IPS DF 6.9 (cell line): Measurements from ENCODE around the gene CCDC28A.
A peak's percentile ranks its signal among the peaks of the same experiment; 100 is the strongest.

Experiments used
- DNase-seq: peaks from one replicate; pipeline ENCODE4 v3.0.0-alpha.2; 2013; ENCODE audit warnings: low read depth, low spot score
- H3K27ac ChIP-seq: one replicate; pipeline ENCODE4 v1.5.1; 2013; ENCODE audit warnings: low read length, control low read depth
- H3K27me3 ChIP-seq: 2 replicates; pipeline ENCODE4 v1.6.1; 2013; ENCODE audit warnings: mild to moderate bottlenecking, low read length; ENCODE audit not compliant: control insufficient read depth, insufficient read depth
- H3K36me3 ChIP-seq: 2 replicates; pipeline ENCODE4 v1.6.1; 2013; ENCODE audit warnings: low read length; ENCODE audit not compliant: control insufficient read depth, insufficient read depth
- H3K4me1 ChIP-seq: 2 replicates; pipeline ENCODE4 v1.6.1; 2013; ENCODE audit warnings: low read length; ENCODE audit not compliant: control insufficient read depth, insufficient read depth
- H3K4me3 ChIP-seq: 2 replicates; pipeline ENCODE4 v1.5.1; 2013; ENCODE audit warnings: mild to moderate bottlenecking, low read length
- H3K9me3 ChIP-seq: 2 replicates; pipeline ENCODE4 v1.6.1; 2013; ENCODE audit warnings: low read length, inconsistent platforms; ENCODE audit not compliant: control insufficient read depth, insufficient read depth
- WGBS: extraction: QIAGEN DNeasy Blood & Tissue Kit; methylation state at CpG from one replicate; pipeline ENCODE4 v1.1.7; 2013; ENCODE audit warnings: mixed read lengths, missing lambda C conversion rate; ENCODE audit not compliant: insufficient read length, insufficient coverage; 5-methylcytosine and 5-hydroxymethylcytosine counted together

Gene CCDC28A

DNA sequence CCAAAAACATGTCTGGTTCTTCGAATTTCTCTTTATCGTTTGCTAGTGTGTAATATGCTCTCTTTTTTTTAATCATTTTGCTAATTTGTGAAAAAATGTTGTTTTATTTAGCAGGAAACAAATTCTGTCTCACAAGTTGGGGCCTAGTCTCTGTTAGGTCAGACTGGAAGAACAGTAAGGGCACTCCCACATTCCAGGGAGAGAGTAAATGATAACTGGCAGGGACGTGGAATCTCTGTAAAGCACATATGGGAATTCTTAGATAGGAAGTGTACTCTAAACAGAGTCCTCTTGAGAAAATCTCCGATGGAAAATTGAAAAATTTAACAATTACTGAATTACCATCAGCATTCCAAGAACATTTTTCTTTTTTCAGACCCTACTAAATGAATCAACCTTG is 16.4 kb upstream of the CCDC28A start:
- no peaks in the 10 kb centered on the region for H3K27me3 ChIP-seq
- no peaks in the 10 kb centered on the region for H3K4me1 ChIP-seq
- no CpG with 5 or more reads among the region's 4 CpGs for WGBS
- H3K36me3 ChIP-seq, result no peaks in the 10 kb centered on the region
- no peak for DNase-seq
- no peaks in the 10 kb centered on the region for H3K9me3 ChIP-seq
- no peak overlapping the region for H3K4me3 ChIP-seq
- H3K27ac ChIP-seq, result no peak overlapping the region

DNA sequence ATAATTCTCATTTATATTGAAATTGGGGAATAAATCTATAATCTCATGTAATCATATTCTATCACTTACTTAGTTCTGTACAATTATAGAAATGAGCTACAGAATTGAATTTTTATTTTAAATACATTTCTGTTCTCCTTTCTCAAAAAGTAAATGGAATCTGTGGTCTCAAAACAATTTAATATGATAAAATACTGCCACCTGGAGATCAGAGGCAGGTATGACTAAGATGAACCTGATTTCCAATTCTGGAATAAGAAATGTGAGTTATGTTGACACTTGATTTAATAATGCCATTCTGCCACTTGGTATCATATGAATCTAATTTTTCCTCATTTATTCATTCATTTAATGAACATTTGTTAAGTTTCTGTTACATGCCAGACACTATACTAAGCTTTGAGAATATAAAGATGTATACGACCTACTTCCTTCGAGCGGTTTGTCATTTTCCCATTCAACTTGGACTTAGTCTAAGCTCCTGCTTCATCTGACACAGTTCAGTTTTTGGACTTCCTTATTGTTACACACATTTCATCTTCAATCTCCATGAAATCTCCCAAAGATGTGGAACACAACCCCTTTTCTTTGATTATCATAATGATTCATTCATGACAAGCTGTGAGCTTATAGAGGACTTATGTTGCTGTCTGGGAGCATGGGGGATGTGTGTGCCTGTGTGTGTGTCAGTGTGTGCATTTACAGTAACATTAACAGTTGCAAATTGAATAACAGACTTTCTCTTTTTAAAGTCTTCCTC is 7.5 kb upstream of the CCDC28A start:
- WGBS, result no CpG with 5 or more reads among the region's 3 CpGs
- Histone ChIP-seq H3K27me3 (no peaks in the 10 kb centered on the region), H3K4me1 (no peaks in the 10 kb centered on the region), H3K9me3 (no peaks in the 10 kb centered on the region), H3K36me3 (no peaks in the 10 kb centered on the region), H3K27ac (no peak overlapping the region), H3K4me3 (no peak overlapping the region)
- no peak for DNase-seq

DNA sequence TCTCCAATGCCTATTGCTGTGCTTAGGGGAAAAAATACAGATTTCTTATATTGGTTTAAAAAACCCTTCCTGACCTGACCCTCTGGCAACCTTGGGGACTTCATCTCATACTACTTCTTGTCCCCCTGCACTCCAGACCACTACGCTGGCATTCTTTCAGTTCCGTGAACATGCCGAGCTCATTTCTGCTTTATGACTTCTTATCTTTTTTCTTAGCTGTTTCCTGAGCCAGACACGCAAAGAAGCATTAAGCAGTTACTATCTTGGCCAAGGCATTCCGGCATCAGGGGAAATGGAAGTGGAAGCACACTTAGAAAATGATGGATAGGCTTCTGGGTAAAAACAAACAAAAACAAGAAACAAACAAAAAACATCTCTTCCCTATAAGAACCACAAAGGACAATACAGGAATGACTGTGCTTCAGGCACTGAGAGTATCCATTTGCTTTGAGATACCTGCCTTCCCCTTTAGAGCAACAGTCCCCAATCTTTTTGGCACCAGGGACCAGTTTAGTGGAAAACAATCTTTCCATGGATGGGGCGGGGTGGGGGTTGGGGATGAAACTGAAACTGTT is 4.4 kb upstream of the CCDC28A start:
- Histone ChIP-seq H3K36me3 (no peaks in the 10 kb centered on the region), H3K27me3 (no peaks in the 10 kb centered on the region), H3K4me1 (no peaks in the 10 kb centered on the region), H3K4me3 (no peak overlapping the region), H3K9me3 (no peaks in the 10 kb centered on the region), H3K27ac (no peak overlapping the region)
- no CpG with 5 or more reads among the region's 6 CpGs for WGBS
- DNase-seq, result no peak

DNA sequence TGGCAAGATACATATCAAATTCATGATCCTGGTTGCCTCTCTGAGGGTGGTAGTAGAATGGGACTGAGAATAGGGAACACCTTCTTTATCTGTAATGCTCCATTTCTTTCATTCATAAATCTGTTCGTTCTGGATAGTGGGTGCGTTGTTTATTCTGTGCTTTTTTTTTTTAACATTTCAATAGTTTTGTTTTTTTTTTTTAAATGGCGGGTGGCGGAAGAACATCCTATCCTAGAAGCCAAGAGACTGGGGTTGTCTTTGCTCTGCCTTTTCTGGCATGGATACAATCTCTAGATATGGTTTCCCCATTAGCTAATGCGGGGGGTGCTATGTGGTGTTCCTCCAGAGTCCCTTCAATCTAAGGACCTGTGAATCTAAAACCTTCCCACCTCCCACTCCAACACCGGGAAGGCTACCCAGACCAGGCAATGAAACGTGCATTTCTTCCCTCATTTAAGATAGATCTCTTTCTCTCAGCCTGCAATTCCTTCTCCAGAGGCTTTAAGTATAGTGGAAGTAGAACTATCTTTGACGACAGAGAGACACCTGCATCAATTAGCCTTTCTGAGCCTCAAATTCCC is 883 bp upstream of the CCDC28A start:
- Histone ChIP-seq H3K27ac (no peak overlapping the region), H3K4me3 (peak overlapping the region; percentile 95; the same call in 1 of the 2 replicates), H3K36me3 (no peaks in the 10 kb centered on the region), H3K4me1 (no peaks in the 10 kb centered on the region), H3K27me3 (no peaks in the 10 kb centered on the region), H3K9me3 (no peaks in the 10 kb centered on the region)
- DNase-seq, result no peak
- WGBS, result no CpG with 5 or more reads among the region's 8 CpGs

DNA sequence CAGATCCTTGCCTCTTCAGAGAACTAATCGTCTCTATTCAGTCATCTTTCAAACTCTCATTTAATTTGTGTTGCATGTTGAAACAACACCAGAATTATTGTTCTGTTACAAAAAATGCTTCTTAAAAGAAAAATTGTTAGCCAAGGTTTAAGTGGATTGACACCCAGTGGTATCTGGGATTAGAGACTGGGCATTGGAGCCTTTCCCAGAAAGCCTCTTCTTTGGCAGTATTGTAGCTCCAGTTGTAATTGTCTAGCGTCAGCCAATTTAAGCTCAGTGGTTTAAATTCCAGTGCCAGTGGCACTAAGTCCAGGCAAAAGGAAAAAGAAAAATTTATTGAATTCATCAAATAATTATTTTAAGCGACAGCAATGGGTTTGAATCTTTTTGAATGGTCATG is 801 bp downstream of the CCDC28A start:
- H3K36me3 ChIP-seq, result no peaks in the 10 kb centered on the region
- no peak overlapping the region for H3K4me3 ChIP-seq
- H3K27me3 ChIP-seq, result no peaks in the 10 kb centered on the region
- no peaks in the 10 kb centered on the region for H3K4me1 ChIP-seq
- WGBS, result no CpG with 5 or more reads among the region's 3 CpGs
- DNase-seq, result no peak
- no peak overlapping the region for H3K27ac ChIP-seq
- no peaks in the 10 kb centered on the region for H3K9me3 ChIP-seq

DNA sequence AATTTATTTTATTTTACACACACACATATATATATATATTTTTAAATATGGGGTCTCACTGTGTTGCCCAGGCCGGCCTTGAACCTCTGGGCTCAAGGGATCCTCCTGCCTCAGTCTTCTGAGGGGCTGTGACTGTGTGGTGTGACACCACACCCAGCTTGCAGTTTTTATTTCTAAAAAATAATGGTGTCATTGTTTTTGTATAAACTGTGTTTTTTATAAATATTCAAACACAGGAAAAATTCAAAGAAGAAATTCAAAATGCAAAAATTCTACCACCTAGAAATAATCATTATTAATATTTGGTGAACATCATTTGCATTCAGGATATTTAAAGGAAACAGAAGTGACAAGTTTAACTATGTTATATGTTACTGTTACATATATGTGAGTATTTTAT is 3.1 kb downstream of the CCDC28A start:
- H3K36me3 ChIP-seq, result no peaks in the 10 kb centered on the region
- H3K27ac ChIP-seq, result no peak overlapping the region
- no peaks in the 10 kb centered on the region for H3K4me1 ChIP-seq
- H3K27me3 ChIP-seq, result no peaks in the 10 kb centered on the region
- H3K4me3 ChIP-seq, result no peak overlapping the region
- no CpG with 5 or more reads among the region's 1 CpG for WGBS
- no peaks in the 10 kb centered on the region for H3K9me3 ChIP-seq
- DNase-seq, result no peak

DNA sequence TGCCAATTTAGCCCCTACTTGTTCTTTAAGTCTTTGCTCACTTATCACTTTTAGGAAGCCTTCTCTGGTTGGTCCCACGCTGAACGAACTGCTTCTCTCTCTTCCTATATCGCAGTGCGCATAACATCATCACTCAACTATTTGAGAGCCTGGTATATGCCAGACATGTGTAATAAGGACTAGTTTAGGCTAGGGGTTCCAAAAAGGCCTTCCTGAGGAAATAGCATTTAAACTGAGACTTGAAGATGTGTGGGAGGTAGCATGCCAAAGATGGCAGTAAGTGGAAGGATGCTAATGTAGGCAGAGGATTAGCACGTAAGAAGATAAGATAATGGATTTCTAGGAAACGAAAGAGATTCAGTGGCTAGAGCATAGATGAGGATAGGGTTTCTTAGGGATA is 4.8 kb downstream of the CCDC28A start:
- H3K4me3 ChIP-seq, result no peak overlapping the region
- H3K27me3 ChIP-seq, result no peaks in the 10 kb centered on the region
- no peak overlapping the region for H3K27ac ChIP-seq
- H3K36me3 ChIP-seq, result no peaks in the 10 kb centered on the region
- DNase-seq, result no peak
- no CpG with 5 or more reads among the region's 6 CpGs for WGBS
- no peaks in the 10 kb centered on the region for H3K4me1 ChIP-seq
- no peaks in the 10 kb centered on the region for H3K9me3 ChIP-seq

DNA sequence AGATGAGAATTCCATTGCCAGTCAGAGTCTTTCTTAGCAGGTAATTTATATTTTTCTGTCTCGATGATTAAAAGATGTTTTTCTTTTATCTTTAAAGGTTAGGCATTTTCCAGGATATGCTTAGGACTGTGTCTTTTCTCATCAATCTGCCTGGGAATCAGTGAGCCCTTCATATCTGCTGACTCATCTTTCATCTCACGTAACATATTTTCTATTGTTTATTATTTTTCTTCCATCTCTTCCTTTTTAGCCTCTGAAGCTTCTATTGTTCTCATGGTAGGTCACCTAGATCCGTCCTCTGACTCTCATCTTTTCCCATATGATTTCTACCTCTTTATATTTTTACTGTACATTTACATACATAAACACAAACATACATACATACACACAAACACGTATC is 8.7 kb downstream of the CCDC28A start:
- no peaks in the 10 kb centered on the region for H3K36me3 ChIP-seq
- no peak overlapping the region for H3K27ac ChIP-seq
- H3K4me3 ChIP-seq, result no peak overlapping the region
- no peaks in the 10 kb centered on the region for H3K27me3 ChIP-seq
- DNase-seq, result no peak
- H3K4me1 ChIP-seq, result no peaks in the 10 kb centered on the region
- H3K9me3 ChIP-seq, result no peaks in the 10 kb centered on the region
- WGBS, result 100% methylated on average over 1 of the region's 4 CpGs

DNA sequence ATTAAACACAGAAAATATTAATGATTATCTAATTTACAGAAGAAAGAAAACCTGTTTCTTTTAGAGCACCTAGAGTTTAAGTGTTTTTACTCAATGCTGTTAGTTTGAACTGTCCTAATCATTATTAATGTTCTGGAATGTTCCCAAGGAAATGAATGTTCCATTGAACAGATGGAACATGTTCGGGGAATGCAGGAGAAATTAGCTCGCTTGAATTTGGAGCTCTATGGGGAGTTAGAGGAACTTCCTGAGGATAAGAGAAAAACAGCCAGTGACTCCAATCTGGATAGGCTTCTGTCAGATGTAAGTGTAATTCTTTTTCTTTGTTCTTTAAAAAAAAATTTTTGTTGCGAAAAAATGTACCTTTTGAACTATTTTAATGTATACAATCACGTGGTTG is 11.5 kb downstream of the CCDC28A start:
- Histone ChIP-seq H3K27me3 (no peaks in the 10 kb centered on the region), H3K9me3 (no peaks in the 10 kb centered on the region), H3K36me3 (no peaks in the 10 kb centered on the region), H3K4me1 (no peaks in the 10 kb centered on the region), H3K4me3 (no peak overlapping the region), H3K27ac (no peak overlapping the region)
- DNase-seq, result no peak
- no CpG with 5 or more reads among the region's 4 CpGs for WGBS

DNA sequence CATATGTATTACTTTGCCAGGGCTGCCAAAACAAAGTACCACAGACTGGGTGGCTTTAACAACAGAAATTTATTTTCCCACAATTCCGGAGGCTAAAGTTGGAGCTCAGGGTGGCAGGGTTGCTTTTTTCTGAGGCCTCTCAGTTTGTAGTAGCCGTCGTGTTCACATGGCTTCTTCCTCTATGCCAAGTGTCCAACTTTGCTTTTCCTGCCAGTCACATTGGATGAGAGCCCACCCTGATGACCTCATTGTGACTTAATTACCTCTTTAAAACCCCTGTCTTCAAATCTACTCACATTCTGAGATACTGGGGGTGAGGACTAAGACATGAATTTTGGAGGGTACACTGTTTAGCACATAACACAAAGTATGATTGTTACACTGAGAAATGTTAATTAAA is 12.4 kb downstream of the CCDC28A start:
- Histone ChIP-seq H3K27me3 (no peaks in the 10 kb centered on the region), H3K36me3 (no peaks in the 10 kb centered on the region), H3K9me3 (no peaks in the 10 kb centered on the region), H3K27ac (no peak overlapping the region), H3K4me3 (no peak overlapping the region), H3K4me1 (no peaks in the 10 kb centered on the region)
- no peak for DNase-seq
- WGBS, result no CpG with 5 or more reads among the region's 3 CpGs

DNA sequence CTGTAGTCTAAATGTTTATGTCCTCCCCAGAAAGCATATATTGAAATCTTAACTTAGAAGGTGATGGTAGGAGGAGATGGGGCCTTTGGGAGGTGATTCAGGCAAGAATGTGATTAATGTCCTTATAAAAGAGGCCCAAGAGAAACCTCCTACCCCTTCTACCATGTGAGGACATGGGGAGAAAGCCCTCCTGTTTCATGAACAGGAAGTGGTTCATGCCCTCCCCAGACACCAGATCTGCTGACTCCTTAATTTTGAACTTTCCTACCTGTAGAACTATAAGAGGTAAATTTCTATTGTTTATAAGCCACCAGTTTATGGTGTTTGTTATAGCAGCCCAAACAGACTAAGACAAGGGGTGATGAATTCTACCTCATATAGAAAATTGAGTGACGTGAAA is 13.6 kb downstream of the CCDC28A start:
- Histone ChIP-seq H3K4me3 (no peak overlapping the region), H3K9me3 (no peaks in the 10 kb centered on the region), H3K36me3 (no peaks in the 10 kb centered on the region), H3K4me1 (no peaks in the 10 kb centered on the region), H3K27me3 (no peaks in the 10 kb centered on the region), H3K27ac (no peak overlapping the region)
- WGBS, result no CpG with 5 or more reads among the region's 1 CpG
- DNase-seq, result no peak
